Superior temporal gyrus (tissue), 1 donor: ENCODE data around the gene ANKS1B.
A peak's percentile ranks its signal among the peaks of the same experiment; 100 is the strongest.
"Not testable (repeated sequence)": the region's sequence is repeated elsewhere in the genome, so short reads cannot be mapped to it uniquely, and the experiment has no call there.

Source experiments
- DNase-seq: peaks from one replicate; pipeline ENCODE4 v3.0.0-alpha.2; 2016; ENCODE audit errors: extremely low spot score

Gene ANKS1B

DNA sequence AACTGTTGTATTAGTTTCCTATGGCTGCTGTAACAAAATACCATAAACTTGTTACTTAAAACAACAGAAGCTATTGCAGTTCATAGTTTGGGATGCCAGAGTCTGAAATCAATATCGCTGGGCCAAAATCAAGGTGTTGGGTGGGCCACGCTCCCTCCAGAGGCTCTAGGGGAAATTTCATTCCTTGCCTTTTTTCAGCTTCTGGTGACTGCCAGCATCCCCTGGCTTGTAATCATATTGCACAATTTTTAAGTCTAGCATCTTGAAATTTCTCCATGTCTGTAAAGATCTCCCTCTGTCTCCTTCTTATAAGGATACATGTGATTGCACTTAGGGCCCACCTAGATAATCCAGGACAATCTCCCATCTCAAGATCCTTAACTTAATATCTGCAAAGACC, 386.0 kb downstream of the ANKS1B start:
- no peak for DNase-seq

DNA sequence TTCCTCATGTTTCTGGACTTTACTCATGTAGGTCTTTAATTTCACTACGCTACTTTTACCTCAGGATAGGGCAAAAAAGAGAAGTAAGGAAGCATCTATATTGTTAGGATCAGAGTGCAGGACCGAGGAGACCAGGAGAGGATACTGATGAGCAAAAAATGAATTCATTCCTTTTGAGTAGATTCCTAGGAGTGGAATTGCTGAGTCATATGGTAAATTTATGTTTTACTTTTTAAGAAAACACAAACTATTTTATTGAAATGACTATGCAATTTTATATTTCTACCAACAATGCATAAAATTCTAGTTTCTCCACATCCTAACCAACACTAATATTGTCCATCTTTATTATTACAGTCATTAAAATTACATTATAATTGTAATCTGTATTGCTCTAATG, 388.0 kb downstream of the ANKS1B start:
- DNase-seq: no peak

DNA sequence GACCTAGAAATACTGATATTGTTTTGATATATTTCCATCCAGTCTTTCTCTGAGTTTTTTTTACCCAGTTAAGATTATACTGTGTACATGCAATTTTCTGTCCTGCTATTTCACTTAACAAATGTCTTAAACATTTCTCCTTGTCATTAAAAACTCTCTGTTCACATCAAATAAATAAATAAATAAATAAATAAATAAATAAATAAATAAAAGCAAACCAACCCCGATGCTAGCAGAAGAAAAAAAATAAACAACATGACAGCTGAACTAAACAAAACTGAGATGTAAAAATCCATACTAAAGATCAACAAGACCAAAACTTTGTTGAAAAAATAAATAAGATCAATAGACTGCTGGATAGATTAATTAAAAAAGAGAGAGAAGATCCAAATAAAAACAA, 407.6 kb downstream of the ANKS1B start:
- not testable (repeated sequence) for DNase-seq

DNA sequence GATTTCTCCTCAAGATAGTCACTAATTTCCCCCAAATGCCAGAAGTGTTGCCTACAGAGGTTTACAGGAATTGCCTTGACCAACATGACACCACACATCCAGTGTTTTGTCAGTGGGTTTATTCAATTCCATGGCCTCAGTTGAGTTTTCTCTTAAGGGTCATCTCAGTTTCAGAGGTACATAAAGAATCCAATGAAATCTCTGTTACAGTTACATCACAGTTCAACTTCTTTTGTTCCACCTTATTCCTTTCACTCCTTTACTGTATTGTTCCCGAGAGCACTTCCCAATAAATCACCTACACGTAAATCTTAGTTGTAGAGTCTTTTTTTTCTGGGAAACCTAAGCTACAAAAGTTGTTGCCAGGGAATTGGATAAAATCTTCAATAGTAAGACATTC, 410.8 kb downstream of the ANKS1B start:
- DNase-seq: no peak

DNA sequence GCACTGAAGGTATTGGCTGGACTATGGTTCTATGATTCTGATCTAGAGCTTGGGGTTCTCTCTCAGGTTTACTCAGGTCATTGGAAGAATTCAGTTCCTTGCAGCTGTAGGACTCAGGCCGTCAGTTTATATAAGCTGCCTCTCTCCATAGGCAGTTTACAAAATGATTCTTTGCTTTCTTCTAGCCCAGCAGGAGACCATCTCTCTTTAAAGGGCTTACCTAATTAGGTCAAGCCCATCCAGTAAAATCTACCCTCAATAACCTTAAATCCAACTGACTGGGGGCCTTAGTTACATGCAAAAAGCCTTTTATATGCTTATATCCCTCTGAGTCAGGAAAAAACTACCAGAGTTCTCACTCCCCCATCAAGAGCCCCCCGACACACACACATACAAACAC, 417.7 kb downstream of the ANKS1B start:
- no peak for DNase-seq

DNA sequence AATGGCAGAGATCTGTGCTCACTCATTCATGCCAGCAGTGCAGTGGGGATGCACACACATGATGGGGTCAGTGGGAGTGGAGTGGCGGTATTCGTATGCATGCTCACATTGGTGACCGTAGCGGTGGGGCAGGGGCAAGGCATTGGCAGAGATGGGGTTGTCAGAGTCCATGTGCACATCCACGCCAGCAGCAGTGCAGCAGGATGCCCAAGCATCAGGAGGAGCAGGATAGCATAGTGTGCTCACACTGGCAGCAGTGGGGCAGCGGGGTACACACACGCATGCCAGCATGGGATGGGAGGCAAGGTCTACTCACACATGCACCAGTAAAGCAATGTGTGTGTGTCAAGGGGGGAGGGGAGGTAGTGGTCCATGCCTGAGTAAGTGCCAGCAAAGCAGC, 426.6 kb downstream of the ANKS1B start:
- DNase-seq: no peak

DNA sequence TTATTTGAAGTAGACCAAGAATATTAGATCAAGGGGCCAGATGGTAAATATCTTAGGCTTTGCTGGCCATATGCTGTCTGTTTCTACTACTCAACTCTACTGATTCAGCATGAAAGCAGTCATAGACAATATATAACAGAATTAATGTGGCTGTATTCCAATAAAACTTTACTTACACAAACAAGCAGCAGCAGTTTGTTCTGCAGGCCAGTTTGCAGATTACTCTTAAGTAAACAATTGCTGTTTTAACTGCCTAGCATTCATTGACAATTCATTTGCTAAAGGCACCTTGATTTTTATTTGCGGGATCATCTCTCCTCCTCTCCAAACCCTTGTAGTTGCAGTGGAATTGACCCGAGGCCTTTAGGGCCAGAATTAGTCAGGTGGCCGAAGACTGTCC, 431.3 kb downstream of the ANKS1B start:
- no peak for DNase-seq

DNA sequence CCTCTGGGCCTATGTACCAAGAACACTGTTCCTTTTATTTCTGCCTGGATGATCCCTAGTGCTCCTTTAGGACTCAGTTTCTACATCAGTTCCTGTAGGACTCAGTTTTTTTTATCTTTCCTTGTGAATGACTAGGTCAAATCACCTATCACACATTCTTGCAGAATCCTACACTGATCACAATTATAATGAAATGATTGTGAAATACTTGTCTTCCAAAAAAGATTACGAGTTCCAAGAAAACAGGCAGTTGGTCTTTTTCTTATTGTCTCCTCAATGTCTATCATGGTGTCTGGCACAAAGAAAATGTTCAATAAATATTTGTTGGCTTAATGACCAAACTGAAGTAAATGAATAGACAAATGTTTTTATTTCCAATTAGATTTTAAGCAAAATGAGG, 432.7 kb downstream of the ANKS1B start:
- no peak for DNase-seq

DNA sequence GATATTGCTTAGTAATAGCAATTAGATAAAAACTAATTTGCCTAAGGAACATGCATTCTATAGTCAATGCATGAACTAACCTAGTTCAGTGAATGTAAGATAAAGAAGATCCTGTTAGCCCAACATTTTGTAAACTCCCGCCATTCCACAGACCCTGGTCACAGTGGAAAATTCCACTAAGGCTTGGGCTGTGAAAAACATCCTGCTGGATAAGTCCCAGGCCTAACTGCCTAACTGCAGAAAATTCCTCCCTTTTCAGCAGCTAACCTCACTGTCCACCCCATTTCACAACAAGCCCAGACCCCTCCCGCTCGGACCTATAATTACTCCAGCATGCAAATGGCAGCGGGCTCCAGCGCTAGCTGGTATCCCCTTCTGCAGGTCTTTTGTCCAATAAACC, 435.1 kb downstream of the ANKS1B start:
- DNase-seq: no peak

DNA sequence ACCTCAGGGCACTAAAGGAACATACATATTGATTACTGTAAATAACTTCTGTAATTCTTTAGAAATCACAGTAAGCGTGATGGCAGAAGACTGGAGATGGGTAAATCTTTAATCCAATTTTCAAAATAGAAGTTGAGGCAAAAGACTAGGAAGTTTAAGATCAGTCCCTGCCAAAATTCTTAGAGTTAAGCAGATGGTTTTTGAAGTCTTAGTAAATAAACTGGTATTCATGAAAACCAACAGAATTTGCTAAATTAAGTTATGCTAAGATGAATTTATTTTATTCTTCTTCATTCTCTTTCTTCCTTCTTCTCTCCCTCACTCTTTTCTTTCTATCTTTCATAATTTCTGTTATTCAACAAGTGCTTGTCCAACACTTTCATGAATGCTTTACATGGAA, 435.5 kb downstream of the ANKS1B start:
- no peak for DNase-seq

DNA sequence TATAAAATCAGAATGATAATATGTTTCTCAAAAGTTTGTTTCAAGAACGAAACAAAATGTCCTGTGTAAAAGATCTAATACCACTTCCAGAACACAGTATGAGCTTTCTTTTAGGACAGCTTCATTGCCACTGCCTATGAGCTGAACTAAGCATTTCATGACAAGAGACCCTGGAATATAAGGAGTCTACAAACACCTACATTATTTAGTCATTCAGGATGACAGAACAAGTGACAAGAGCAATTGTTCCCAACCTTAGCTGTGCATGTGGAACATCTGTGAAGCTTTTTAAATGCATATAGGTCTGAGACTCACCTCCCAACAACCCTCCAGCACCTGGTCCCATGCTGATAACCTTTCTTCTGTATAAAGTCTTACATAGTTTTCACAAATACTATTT, 440.3 kb downstream of the ANKS1B start:
- no peak for DNase-seq

DNA sequence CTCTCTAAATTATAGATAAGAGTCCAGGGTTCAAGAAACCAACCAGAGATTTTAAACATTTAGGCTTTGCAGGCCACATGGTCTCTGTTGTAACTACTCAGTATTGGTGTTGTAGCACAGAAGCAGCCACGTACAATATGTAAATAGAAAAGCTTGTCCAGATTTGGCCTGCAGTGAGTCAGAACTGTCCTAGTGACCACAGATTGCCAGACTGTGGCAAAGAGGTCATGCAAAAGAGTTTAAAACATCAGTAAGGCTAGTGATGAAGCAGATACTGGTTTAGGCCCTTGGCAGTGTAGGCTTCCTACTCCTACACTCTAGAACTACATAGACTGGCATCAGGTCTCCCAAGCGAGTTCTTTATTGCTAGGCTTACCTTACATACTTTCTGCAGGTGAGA, 454.8 kb downstream of the ANKS1B start:
- no peak for DNase-seq

DNA sequence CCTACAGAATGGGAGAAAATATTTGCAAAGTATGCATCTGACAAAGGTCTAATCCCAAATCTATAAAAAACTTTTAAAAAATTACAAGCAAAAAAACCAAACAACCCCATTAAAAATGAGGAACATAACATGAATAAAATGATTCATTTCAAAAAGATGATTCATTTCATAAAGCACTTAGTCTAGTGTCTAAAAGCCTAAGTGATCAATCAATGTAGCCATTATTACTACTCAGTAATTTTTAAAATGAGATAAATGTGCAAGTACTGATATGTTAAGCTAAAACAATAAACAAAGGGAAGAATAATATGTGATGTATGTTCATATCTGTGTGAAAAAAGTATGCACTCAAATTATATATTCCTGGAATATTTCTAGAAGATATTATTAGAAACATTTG, 456.3 kb downstream of the ANKS1B start:
- DNase-seq: no peak

DNA sequence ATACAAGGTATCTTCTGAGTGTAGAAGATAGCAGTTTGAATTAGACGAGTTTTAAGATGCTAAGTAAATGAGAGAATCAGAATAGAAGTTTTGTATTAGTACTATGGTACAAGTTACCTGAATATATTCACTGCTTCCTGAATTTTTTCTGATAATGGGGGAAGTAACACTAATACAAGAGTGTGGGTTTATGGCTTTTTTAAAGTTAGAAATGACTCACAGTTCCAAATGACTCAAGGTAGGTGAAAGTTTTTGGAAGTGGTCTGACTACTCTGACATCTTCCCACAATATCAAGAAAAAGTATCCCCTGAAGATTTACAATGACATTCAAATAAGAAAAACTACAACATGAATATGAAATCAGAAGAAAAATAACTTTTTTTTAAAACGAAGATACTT, 460.9 kb downstream of the ANKS1B start:
- no peak for DNase-seq

DNA sequence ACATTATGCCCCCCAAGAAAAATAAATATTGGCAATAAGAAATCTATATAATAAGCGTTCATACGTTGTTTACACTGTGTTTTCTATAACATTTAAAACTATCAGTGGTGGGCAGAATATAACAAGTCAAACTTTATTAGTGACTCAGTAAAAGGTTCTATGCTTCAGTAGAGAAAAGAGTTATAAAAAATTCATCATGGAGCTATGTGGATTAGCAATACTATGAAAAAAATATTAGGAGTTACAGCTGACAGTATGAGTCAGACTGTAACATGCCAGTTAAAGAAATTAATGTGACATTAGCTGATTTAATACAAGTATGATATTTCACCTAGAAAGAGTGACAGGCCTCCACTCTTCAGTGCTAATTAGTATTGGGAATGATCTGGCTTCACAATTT, 462.3 kb downstream of the ANKS1B start:
- DNase-seq: no peak

DNA sequence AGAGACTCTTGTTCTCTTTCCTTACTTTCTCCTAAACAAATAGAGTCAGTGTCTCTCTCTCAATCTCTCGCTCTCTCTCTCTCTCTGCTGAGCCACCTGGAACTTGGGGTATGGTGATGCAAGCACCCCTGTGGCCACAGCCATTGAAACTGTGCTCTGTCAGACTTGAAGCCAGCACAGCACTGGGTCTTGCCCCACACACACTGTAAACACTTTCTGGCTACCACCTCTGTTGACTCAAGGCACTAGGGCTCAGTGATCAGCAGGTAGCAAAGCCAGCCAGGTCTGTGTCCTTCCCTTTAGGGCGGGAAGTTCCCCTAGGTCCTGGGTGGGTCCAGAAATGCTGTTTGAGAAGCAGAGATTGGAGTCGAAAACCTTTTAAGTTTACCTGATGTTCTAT, 463.1 kb downstream of the ANKS1B start:
- no peak for DNase-seq

DNA sequence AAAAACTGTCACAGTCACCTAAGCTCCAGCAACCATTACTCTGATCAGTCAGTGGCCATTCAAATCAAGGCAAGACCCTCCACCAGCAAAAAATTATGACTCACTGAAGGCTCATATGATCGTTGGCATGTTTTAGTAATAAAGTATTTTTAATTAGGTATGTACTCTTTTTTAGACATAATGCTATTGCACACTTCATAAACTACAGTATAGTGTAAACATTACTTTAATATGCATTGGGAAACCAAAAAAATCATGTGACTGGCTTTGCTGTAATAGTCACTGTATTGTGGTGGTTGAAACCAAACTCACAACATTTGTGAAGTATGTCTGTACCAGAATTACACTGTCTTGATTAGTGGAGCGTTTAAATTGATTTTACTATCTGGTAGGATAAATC, 471.7 kb downstream of the ANKS1B start:
- no peak for DNase-seq

DNA sequence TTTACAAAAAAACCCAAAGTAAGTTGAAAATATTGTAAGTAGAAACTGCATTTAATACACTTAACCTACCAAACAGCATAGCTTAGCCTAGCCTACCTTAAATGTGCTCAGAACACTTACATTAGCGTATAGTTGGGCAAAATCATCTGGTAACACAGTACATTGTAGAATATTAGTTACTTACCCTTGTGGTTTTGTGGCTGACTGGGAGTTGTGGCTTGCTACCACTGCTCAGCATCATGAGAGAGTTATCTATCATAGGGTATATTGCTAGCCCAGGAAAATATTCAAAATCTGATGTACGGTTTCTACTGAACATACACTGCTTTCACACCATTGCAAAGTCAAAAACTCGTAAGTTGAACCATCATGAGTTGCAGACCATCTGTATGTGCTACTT, 478.9 kb downstream of the ANKS1B start:
- DNase-seq: no peak

DNA sequence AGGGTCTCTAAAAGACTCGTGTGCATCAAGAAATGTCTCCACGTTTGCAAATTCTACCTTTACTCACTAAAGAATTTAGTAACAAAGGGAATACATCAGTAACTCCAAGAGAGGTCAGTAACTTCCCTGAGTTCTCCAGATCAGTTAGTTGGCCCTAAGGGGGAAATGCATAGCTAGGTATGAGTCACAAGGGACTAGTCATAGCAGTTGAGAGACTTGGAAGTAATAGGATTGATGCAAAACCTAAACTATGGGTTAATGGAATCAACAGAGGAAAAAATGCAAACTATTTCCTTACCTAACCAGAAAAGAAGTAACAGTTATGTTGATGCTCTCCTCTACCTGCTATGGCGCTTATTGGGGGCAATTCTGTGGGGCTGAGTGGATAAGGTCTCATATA, 486.0 kb downstream of the ANKS1B start:
- no peak for DNase-seq

DNA sequence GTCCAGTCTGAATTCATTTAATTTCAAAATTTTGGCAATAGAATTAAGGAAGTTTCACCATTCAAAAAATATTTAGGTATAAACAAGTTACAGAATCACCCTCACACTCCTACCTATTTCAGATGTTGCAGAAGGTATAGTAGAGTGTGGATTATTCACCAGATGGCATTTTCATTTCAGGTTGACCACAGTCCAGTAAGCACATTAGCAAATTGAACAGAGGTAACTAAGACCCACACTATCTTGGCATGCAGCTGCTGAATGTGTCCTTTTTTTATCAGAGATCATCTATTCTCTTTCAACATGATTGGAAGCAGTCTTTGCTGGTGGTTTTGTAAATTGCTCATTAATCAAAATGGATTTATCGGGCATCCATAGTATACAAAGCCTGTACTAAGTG, 488.9 kb downstream of the ANKS1B start:
- DNase-seq: peak; percentile 27

DNA sequence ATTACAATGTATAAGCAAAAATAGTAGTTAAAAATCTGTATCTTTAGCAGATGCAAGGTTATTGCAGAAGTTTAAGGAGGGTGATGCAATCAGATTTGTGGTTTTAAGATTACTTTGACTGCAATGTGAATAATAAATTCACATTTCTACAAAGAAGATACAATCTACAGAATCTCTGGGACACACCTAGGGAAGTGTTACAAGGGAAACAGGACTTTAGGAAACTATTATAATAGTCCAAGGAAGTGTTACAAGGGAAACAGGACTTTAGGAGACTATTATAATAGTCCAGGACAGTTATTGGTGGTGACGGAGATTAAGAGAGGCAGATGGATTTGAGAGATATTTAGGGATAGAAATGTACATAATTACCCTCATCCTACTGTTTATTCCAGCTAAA, 491.5 kb downstream of the ANKS1B start:
- DNase-seq: no peak

DNA sequence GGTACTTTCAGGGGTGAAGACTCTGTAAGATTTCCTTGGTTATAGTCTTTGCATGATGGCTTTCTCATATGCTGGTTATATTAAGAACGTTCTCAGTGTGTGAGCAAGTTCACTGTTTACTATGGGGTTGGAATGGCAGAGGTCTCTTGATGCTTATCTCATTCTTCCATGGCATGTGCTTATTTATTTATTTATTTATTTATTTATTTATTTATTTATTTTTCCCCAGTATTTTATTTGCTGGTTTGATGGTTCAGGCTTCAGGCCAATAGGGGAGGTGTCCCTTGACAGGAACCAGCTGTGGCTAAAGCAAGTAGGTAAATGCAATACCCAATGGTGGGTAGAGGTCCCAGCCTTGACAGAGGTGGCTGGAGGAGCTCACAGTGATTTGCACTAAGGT, 498.5 kb downstream of the ANKS1B start:
- DNase-seq: no peak

DNA sequence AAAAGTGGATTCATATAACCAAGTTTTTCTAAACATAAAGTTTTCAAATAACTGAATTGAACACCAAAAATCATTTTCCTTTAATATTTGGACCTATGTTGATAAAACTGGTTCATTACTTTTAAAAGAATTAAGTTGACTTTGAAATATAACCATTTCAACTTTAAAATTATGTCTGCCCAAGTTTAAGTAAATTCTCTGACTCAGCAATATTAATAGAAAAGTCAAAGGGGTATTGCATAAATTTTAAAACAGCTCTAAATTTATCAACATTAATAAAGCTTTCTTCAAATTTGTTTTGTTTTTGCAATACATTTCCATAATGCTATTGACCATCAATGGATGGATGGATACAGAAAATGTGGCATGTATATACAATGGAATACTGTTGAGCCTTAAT, 505.6 kb downstream of the ANKS1B start:
- no peak for DNase-seq

DNA sequence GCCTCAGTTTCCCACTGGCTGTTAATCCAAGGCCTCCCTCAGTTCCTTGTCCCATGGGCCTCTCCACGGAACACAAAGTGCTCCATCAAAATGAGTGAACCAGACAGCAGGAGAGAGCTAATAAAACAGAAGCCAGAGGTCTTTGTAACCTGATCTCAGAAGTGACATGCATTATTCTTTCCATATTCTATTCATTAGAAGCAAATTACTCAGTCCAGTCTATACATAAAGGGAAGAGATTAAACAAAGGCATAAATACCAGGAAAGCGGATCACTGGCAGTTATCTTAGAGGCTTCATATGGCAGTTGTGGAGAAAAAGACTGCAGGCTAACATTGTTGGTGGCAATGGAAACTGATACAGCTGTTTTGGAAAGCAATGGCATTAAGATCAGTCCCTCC, 507.8 kb downstream of the ANKS1B start:
- DNase-seq: no peak

DNA sequence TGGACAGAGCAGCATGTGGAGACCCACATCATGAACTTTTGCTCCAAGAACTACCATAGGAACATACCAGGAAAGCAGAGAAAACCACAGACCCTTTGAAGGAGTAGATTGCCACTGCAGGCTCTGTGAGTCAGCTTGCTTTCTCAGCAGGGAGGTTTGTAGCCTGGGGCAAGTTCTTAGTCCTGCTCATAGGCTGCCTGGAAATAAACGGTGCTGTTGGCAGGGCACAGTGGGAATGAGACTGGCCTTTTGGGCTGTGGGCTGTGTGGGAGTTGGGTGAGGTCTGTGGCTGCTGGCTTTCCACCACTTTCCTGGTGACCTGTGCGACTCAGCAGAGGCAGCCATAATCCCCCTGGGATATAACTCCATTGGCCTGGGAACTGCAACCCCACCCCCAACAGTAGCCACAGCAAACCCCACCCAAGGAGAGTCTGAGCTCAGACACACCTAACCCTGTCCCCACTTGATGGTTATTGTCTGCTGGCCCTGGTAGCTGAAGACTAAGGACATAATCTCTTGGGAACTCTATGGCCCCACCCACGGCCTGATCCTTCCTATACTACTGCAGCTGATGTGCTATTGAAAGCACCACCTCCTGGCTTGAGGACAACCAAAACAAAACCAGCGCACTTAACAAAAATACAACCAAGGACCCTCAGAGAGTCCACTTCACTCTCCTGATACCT, 529.2 kb downstream of the ANKS1B start:
- no peak for DNase-seq
